ENCODE measurements around the gene FLRT1.

DNA sequence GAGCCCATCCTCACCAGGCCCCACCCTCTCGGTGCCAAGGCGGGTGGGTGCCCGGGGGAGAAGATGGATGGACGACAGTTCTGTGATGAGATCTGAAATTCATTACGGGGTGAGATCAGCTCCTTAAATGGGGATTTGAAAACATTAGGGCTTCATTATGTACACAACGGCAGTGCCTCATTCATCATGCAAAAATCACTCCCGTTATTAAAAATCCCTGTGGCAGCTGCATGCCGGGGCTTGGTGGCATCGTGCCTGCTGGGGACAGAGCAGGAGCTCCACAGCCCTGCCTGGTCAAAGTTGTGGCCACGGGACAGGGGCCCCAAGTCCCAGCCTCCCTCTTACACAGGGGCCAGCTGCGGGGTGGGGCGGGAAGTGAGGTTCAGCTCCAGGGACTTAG lies 29.3 kb upstream of the FLRT1 start:
- TF ChIP-seq POLR2A (IDR thresholded peaks at IDR 0.05), result no peak
- TF ChIP-seq, protein P1, sequence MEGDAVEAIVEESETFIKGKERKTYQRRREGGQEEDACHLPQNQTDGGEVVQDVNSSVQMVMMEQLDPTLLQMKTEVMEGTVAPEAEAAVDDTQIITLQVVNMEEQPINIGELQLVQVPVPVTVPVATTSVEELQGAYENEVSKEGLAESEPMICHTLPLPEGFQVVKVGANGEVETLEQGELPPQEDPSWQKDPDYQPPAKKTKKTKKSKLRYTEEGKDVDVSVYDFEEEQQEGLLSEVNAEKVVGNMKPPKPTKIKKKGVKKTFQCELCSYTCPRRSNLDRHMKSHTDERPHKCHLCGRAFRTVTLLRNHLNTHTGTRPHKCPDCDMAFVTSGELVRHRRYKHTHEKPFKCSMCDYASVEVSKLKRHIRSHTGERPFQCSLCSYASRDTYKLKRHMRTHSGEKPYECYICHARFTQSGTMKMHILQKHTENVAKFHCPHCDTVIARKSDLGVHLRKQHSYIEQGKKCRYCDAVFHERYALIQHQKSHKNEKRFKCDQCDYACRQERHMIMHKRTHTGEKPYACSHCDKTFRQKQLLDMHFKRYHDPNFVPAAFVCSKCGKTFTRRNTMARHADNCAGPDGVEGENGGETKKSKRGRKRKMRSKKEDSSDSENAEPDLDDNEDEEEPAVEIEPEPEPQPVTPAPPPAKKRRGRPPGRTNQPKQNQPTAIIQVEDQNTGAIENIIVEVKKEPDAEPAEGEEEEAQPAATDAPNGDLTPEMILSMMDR (IDR thresholded peaks at IDR 0.05), result no peak

Measured in thyroid gland (tissue), 4 donors.